Fibroblast of the conjunctiva (primary cell): ENCODE measurements around the gene PRLHR.
"Not testable (repeated sequence)": the region's sequence is repeated elsewhere in the genome, so short reads cannot be mapped to it uniquely, and the experiment has no call there.

Experiments
- DNase-seq: peaks from one replicate; pipeline ENCODE4 v3.0.0-alpha.2; 2010; ENCODE audit warnings: low read depth

PRLHR gene

DNA sequence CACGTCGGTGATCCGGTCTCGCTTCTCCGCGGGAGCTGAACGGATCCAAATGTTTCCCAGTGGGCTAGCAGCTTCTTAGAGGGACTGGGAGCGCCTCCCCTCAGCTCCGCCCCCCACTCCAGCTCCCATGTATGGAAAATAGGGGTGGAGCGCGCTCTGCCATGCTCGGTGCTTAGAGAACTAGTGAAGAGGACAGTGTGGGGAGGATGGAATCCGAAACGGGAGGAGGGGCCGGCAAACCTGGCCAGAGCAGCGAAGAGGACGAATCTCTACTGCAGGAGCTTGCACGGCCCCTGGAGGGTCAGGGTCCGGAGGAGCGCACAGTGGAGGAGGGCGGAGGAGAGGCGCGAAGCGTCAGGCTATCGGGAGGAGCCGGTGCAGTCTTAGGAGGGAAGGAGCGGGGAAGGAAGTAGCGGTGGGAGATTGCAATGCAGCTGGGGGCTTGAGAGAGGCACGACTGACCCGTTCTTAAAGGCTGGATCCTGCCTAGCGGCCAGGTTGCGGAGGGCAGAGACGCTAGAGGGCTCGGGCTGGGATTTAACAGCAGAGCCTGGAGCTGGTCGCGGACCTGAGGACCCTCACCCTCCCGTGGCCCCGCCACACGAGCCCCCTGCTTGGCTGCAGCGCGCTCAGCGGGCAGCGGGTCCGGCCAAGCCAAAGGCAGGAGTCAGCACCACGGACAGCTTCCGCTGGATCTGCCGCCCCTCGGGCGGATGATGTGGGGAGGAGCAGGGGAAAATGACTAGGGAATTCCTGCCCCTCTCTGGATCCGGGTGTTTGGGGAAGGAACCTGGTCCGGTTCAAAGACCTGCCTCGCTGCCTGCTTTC lies at the start of gene PRLHR:
Gene PRLHR (minus strand): TSS at position 51 of the 828 bp plus-strand sequence. CDS start 404 bp downstream, outside the sequence.
- DNase-seq, result no peak

- no peak for DNase-seq
These were observed 46.8 kb upstream of the PRLHR start for GRCh38 chr10:118642228-118642627.

DNA sequence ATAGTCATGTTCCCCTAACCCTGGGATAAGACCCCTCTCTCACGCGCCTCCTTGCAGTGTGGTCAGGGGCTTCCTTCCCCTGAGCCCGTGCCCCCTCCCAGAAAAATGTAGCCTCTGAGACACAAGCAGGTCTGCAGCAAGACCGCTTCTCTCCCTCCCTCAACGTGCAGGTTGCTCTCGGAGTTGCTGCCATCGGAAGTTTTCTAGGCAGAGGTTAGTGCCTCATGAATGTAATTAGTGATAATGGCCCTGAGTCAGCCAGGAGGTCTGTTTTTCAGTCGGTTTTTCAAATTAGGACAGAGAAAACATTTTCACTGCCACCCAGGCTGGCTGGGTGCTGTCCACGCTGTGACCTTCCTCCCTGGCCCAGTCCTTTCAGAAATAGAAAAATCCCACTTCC lies 43.2 kb upstream of the PRLHR start:
- no peak for DNase-seq

DNA sequence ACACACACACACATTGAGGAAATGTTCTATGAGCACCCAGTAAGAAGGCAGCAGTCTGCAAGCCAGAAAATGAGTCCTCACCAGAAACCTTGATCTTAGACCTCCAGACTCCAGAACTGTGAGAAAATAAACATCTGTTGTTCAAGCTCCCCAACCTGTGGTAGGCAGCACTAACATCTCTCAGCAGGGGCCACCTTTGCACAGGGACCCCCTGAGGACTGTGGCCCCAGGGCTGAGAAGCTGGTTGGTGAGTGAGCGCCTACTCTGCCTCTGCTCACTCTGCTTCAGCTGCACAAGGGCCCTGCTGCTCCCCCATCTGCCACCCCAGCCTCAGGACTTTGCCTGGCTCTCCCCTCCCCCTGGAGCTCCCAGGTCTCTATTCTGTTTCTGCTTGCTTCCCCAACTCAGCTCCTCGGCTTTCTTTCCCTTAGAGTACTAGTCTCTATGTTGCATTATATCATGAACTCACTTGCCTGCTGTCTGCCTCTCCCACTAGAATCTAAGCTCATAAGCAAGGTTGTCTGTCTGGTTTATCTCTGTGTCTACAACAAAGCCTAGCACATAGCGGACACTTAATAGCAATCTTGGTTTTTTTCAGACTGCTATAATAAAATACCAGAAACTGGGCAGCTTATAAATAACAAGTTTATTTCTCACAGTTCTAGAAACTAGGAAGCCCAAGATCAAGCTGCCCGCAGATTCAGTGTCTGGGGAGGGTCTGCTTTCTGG lies 40.4 kb upstream of the PRLHR start:
- no peak for DNase-seq

GRCh38 chr10:118633786-118634185 lies 38.3 kb upstream of the PRLHR start:
- no peak for DNase-seq

- DNase-seq, result no peak
These were observed 33.8 kb upstream of the PRLHR start for GRCh38 chr10:118629211-118629610.

GRCh38 chr10:118628397-118628796 lies 32.9 kb upstream of the PRLHR start:
- DNase-seq, result no peak

- DNase-seq, result no peak
These were observed 31.5 kb upstream of the PRLHR start for GRCh38 chr10:118626953-118627352.

GRCh38 chr10:118625504-118625903 lies 30.1 kb upstream of the PRLHR start:
- no peak for DNase-seq

DNA sequence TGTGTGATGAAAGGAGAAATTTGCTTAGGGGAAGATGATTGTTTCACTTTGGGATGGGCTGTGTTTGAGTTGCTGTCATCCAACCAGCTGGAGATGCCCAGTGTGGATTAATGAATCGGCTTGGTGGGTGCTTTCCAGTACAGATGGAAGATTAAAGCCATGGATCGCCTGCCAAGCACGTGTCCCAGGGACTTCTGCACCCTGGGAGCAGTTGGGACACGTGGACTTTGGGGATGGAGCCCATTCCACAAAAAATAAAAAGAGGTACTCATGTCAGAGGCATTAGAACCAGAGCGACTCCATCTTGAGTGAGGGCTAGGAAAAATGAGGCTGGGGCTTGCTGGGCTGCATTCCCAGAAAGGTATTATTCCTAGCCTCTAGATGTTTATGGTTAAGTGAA lies 29.3 kb upstream of the PRLHR start:
- no peak for DNase-seq

DNA sequence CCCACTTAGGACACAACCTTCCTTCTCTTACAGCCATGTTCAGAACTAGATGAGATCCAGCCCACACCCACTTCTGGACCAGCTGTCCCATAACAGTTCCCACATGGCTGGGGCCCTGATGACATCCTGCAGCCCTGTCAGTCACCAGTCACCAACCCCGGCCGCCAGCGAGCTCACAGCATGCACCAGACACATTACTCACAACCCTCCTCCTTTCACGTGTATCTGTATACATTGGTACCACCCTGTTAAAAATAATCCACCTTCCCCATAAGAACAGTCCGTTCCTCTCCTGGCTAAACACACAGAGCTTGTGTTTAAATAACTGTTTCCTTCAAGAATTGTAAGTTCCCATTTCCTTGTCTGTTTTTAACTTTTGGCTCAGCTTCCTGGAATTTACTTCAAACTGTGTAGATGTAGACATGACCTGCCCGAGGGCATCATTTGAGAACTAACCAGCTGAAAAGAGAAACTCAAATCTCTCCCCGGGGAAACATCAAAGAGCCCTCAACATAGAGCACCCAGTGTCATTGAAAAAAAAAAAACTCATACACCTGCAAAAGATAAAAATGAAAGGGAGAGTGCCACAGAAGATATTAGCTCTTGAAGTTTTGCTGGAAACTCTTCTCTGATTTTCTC lies 26.0 kb upstream of the PRLHR start:
- no peak for DNase-seq

DNA sequence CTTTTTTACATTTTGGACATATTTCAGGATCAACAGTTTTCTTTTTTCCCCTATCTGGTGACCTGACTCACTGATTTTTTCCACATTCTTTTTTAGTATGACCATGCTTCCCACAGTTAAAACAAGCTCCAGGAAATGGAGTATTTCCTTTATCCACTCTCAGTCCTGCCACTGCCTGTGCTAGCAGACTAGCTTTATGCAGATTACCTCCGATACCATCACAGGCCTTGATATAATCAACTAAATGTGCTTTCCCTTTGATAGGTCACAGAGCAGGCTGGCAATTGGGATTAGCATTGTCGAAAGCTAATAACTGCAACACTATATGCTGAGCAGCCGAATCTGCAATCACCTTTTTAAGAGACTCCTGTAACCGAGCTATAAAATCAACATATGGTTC lies 18.4 kb upstream of the PRLHR start:
- not testable (repeated sequence) for DNase-seq

DNA sequence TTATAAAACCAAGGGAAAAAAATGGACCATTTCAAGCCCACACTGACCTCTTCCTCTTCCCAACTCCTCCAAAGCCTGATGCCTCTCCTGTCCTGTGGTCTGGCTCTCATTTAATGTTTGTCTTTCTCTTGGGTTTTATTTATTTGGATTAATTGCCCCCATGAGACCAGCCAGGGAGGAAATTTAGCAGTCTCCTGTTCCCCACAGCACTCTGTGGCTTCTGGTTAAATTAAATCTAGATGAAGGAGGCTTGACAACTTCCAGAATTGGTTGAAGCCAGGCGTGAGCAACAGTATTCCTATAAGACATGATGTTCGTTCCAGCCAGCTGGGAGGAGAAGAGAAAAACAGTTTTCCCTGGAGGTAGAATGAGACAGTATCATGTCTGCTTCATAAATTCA lies 15.1 kb upstream of the PRLHR start:
- DNase-seq, result no peak

- no peak for DNase-seq
These were observed 12.4 kb upstream of the PRLHR start for GRCh38 chr10:118607768-118608354.

GRCh38 chr10:118605694-118606093 lies 10.2 kb upstream of the PRLHR start:
- no peak for DNase-seq

DNA sequence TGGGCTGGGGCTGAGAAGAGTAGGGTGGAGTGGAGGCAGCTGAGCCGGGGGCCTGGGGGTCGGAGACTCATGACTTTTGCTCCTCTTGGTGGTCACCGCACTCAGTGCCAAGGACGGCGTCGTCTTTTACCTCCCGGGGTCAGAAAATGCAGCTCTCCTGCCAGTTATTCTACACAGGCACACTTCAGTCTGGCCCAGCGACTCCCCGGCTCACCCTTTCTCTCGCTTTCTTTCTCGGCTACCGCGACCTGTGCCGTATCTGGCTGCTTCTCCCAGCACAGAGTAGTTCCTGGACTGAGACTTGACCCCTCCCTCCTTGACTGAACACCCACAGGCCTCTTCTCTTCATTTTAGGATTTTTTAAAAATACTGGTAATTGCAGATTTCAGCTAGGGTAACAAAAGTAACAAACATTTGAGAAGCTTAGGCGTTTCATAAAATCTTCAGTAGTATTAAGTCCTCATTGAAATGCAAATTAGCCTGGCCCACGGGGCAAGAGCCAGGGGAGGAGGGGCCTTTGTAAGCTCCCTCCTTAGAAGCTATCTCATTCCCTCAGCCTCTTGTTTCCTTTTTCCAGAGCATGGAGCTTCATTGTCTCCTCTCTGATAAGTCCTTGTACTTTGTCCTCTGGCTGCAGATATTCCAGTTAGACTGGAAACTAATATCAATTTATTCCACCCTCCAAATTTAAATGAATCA lies 1.1 kb upstream of the PRLHR start:
- DNase-seq, result no peak

DNA sequence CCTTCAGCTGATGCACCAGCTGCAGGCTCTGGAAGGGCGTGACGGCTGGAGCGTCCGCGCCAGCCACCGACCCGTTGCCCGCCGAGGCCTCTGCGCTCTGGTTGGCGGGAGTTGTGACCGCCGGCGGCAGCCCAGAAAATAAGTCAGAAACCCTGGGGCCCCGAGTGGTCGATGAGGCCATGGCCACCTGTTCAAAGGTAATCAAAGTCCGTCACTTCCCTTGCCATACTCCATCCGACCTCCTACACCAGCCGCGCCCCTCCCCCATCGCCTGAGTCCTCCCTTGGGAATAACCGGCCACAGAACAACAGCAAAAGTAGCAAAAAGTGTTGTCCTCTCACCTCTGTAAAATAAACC lies 406 bp downstream of the PRLHR start:
- DNase-seq, result no peak

DNA sequence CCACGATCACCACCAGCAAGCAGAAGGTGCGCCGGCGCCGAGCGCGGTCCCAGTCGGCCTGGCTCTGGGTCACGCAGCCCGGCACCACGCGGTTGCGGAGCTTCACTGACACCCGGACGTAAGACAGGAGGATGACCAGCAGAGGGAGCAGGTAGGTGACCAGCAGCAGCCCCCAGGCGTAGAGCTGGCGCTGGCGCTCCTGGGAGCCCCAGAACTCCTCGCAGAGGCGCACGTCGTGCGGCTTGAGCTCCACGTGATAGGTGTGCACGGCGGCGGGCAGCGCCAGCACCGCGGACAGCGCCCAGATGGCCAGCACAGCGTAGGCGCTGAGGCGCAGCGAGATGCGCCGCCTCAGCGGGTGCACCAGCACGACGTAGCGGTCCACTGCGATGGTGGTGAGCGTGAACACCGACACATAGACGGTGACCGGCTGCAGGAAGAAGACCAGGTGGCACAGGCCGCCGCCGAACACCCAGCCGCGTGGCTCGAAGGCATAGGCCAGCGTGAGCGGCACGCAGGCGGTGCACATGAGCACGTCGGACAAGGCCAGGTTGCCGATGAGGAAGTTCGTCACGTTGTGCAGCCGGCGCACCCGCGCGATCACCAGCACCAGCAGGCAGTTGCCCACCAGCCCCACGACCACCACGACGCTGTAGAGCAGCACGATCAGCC lies 920 bp downstream of the PRLHR start:
- DNase-seq, result peak; percentile 24

DNA sequence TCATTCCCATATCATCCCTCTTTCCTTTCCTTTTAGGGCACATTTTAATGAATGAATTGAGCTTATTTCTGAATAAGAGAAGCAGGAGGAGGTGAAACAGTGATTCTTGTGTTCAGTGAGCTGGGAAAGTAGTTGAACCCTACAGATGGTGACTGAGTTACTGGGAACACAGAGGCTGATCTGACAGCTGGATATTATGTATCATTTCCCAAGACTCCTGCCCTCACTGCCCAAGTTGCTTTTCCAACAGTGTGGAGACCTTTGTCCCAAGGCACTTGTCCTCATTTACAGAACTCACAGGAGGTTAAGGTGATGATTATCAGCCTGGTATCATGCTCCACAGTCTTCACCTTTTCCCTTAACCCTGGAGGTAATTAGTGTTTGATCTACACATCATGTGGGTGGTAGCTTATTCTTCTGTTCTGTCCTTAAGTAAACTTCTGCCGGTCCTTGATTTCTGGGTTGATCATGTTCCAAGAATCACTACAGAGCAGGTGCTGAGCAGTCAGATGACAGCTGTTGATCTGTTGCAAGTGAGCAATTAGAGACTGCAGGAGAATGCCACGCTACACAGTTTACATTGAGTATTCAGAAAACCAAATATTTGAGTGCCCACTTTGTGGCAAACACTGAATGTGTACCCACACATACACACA lies 2.6 kb downstream of the PRLHR start:
- DNase-seq, result no peak

DNA sequence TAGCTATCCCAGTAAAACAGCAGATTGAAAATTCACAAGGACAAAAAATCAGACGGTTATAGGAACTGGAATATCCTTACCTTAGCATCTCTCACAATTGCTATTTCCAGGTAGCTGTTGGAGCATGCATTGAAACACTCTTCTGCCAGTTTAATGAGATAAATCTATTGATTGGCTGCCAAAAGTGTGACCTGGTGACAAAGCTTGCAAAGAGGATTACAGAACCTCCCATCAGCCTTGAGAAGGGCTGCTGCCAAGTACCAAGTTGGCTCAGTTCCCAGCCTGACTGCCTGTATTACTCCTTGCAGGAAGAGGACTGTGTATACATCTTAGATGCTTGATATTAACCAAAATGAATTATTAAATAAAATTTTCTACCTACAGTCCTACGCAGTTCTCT lies 5.1 kb downstream of the PRLHR start:
- no peak for DNase-seq
